DOHH2 (cell line): Measurements from ENCODE around the gene SEMA5A.

Experiments used
- H3F3A ChIP-seq: fragments of 200-600 bp; sonication (generic), shearing (Covaris generic); 2 replicates; pipeline ENCODE4 v1.6.0; 2016; ENCODE audit warnings: antibody characterized with exemption, mild to moderate bottlenecking; ENCODE audit not compliant: control insufficient read depth, insufficient read depth
- H3K27ac ChIP-seq: fragments of 200-600 bp; sonication (generic); 2 replicates; pipeline ENCODE4 v1.5.1; 2014; ENCODE audit warnings: low read depth, mild to moderate bottlenecking, low read length, moderate library complexity
- H3K27me3 ChIP-seq: fragments of 200-600 bp; sonication (generic); 2 replicates; pipeline ENCODE4 v1.6.1; 2014; ENCODE audit warnings: mild to moderate bottlenecking, low read length, mixed read lengths; ENCODE audit not compliant: control insufficient read depth
- H3K36me3 ChIP-seq: fragments of 200-600 bp; sonication (generic); 2 replicates; pipeline ENCODE4 v1.6.1; 2014; ENCODE audit warnings: mild to moderate bottlenecking, low read length, moderate library complexity, mixed read lengths; ENCODE audit not compliant: control insufficient read depth
- H3K4me1 ChIP-seq: fragments of 200-600 bp; sonication (generic); 2 replicates; pipeline ENCODE4 v1.6.1; 2014; ENCODE audit warnings: mild to moderate bottlenecking, low read length, mixed read lengths; ENCODE audit not compliant: control insufficient read depth
- H3K4me2 ChIP-seq: fragments of 200-600 bp; sonication (generic); 2 replicates; pipeline ENCODE4 v1.6.0; 2014; ENCODE audit warnings: mild to moderate bottlenecking, low read length, moderate library complexity
- H3K4me3 ChIP-seq: fragments of 200-600 bp; sonication (generic); 2 replicates; pipeline ENCODE4 v1.5.1; 2014; ENCODE audit warnings: mild to moderate bottlenecking, low read length, mixed read lengths
- H3K79me2 ChIP-seq: fragments of 200-600 bp; sonication (generic); 2 replicates; pipeline ENCODE4 v1.6.1; 2014; ENCODE audit warnings: mild to moderate bottlenecking, low read length, mixed read lengths; ENCODE audit not compliant: control insufficient read depth
- H3K9me2 ChIP-seq: fragments of 200-600 bp; sonication (generic); replicated peaks from 2 replicates; pipeline ENCODE4 v1.6.1; 2014; ENCODE audit warnings: mild to moderate bottlenecking, low read length, mixed read lengths; ENCODE audit not compliant: control insufficient read depth
- H3K9me3 ChIP-seq: fragments of 200-600 bp; sonication (generic); 2 replicates; pipeline ENCODE4 v1.6.1; 2014; ENCODE audit warnings: antibody characterized with exemption, low read length, mixed read lengths; ENCODE audit not compliant: control insufficient read depth, insufficient read depth
- H4K20me1 ChIP-seq: fragments of 200-600 bp; sonication (generic); 2 replicates; pipeline ENCODE4 v1.6.0; 2014; ENCODE audit warnings: low read depth, mild to moderate bottlenecking, antibody characterized with exemption, low read length, moderate library complexity; ENCODE audit not compliant: control insufficient read depth, insufficient read depth
- EZH2phosphoT487 ChIP-seq: fragments of 200-600 bp; sonication (generic); IDR thresholded peaks from 2 replicates; pipeline ENCODE4 v1.6.1; 2017; ENCODE audit warnings: borderline replicate concordance, mild to moderate bottlenecking, antibody characterized with exemption, low read length, moderate library complexity, mixed read lengths
- TF ChIP-seq, protein P1 (sequence below): fragments of 200-600 bp; sonication (generic); IDR thresholded peaks from one replicate; pipeline ENCODE4 v1.5.1; 2014; ENCODE audit warnings: antibody characterized with exemption, mild to moderate bottlenecking, low read depth, low read length; ENCODE audit not compliant: poor library complexity, severe bottlenecking

Gene SEMA5A

GRCh38 chr5:9466697-9467096 is 79.2 kb downstream of the SEMA5A start:
- Histone ChIP-seq H3K9me2 (no peaks in the 10 kb centered on the region), H3K27me3 (no peaks in the 10 kb centered on the region), H3K4me2 (no peak overlapping the region), H3K79me2 (no peaks in the 10 kb centered on the region), H3K4me3 (no peak overlapping the region), H4K20me1 (no peaks in the 10 kb centered on the region), H3K9me3 (no peaks in the 10 kb centered on the region), H3K36me3 (no peaks in the 10 kb centered on the region), H3K27ac (no peak overlapping the region), H3K4me1 (no peaks in the 10 kb centered on the region), H3F3A (no peaks in the 10 kb centered on the region)
- TF ChIP-seq, protein P1, sequence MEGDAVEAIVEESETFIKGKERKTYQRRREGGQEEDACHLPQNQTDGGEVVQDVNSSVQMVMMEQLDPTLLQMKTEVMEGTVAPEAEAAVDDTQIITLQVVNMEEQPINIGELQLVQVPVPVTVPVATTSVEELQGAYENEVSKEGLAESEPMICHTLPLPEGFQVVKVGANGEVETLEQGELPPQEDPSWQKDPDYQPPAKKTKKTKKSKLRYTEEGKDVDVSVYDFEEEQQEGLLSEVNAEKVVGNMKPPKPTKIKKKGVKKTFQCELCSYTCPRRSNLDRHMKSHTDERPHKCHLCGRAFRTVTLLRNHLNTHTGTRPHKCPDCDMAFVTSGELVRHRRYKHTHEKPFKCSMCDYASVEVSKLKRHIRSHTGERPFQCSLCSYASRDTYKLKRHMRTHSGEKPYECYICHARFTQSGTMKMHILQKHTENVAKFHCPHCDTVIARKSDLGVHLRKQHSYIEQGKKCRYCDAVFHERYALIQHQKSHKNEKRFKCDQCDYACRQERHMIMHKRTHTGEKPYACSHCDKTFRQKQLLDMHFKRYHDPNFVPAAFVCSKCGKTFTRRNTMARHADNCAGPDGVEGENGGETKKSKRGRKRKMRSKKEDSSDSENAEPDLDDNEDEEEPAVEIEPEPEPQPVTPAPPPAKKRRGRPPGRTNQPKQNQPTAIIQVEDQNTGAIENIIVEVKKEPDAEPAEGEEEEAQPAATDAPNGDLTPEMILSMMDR: no peak
- TF ChIP-seq EZH2phosphoT487: no peak

GRCh38 chr5:9464478-9464877 is 81.4 kb downstream of the SEMA5A start:
- no peaks in the 10 kb centered on the region for H3K27me3 ChIP-seq
- no peaks in the 10 kb centered on the region for H3F3A ChIP-seq
- no peaks in the 10 kb centered on the region for H3K36me3 ChIP-seq
- H4K20me1 ChIP-seq: no peaks in the 10 kb centered on the region
- no peak overlapping the region for H3K4me3 ChIP-seq
- H3K4me2 ChIP-seq: no peak overlapping the region
- no peak overlapping the region for H3K27ac ChIP-seq
- TF ChIP-seq EZH2phosphoT487: no peak
- TF ChIP-seq, protein P1: no peak
- H3K4me1 ChIP-seq: no peaks in the 10 kb centered on the region
- H3K79me2 ChIP-seq: no peaks in the 10 kb centered on the region
- no peaks in the 10 kb centered on the region for H3K9me2 ChIP-seq
- no peaks in the 10 kb centered on the region for H3K9me3 ChIP-seq

DNA sequence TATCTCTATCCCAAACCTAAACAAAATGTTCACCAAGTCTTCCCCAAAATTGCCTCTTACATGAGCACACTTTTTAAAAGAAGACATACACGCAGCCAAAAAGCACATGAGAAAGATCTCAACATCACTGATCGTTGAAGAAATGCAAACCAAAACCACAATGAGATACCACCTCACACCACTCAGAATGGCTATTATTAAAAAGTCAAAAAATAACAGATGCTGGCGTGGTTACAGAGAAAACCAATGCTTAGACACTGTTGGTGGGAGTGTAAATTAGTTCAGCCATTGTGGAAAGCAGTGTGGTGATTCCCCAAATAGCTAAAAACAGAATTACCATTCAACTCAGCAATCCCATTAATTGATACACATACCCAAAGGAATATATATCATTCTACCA is 83.8 kb downstream of the SEMA5A start:
- Histone ChIP-seq H3K36me3 (no peaks in the 10 kb centered on the region), H3K4me1 (no peaks in the 10 kb centered on the region), H3K79me2 (no peaks in the 10 kb centered on the region), H3K4me2 (no peak overlapping the region), H3K9me3 (0 out of 2 replicates have a peak, but pooled peaks cover 4% of the 10 kb centered on the region), H4K20me1 (no peaks in the 10 kb centered on the region), H3K27me3 (no peaks in the 10 kb centered on the region), H3K9me2 (no peaks in the 10 kb centered on the region), H3K27ac (no peak overlapping the region), H3K4me3 (no peak overlapping the region), H3F3A (no peaks in the 10 kb centered on the region)
- no peak for TF ChIP-seq EZH2phosphoT487
- TF ChIP-seq, protein P1: no peak
